IMR-90 (cell line): ENCODE data around the gene CPTP. TPM values are rescaled to one million over a fixed set of nuclear protein-coding genes. Genes with fewer than 3 reads are reported as not detected.

Source experiments
- ATAC-seq: fragments of 200-7000 bp; cut with Tn5 transposase; 2 replicates; pipeline ENCODE4 v1.9.1; 2020; ENCODE audit warnings: low read depth, mild to moderate bottlenecking, moderate library complexity
- BruUV-seq: library from RNA; stranded (reverse); fragments of 400-500 nt; replicated peaks from 2 replicates; lab custom pipeline; 2021; lab: Mats Ljungman, UMichigan
- CTCF ChIA-PET: fragments of 300-600 bp; formaldehyde crosslinking; extraction: SDS; loops from one replicate; lab custom pipeline; 2021; ENCODE audit warnings: antibody characterized with exemption; lab: Yijun Ruan, JAX
- POLR2A ChIA-PET: fragments of 300-600 bp; sonication (Branson Sonifier 250); formaldehyde crosslinking; loops from one replicate; lab custom pipeline; 2022; ENCODE audit warnings: antibody characterized with exemption; ENCODE audit not compliant: unreplicated experiment; lab: Charles Lee
- DNase-seq: peaks from one replicate; pipeline ENCODE4 v3.0.0; 2013
- H2AFZ ChIP-seq: replicated peaks from 2 replicates; pipeline ENCODE3; 2013; ENCODE audit warnings: low read length, mild to moderate bottlenecking; ENCODE audit not compliant: poor library complexity
- H2AK5ac ChIP-seq: 2 replicates; pipeline ENCODE4 v1.6.1; 2013; ENCODE audit warnings: low read depth, low read length, inconsistent platforms
- H2AK9ac ChIP-seq: replicated peaks from 2 replicates; pipeline ENCODE3; 2013; ENCODE audit warnings: mild to moderate bottlenecking, low read depth, low read length, moderate library complexity; ENCODE audit not compliant: poor library complexity
- H2BK120ac ChIP-seq: 2 replicates; pipeline ENCODE4 v1.6.1; 2013; ENCODE audit warnings: low read depth, low read length, inconsistent platforms
- H2BK15ac ChIP-seq: 3 replicates; pipeline ENCODE4 v1.6.1; 2013; ENCODE audit warnings: low read depth, low read length, inconsistent platforms
- H2BK20ac ChIP-seq: 2 replicates; pipeline ENCODE4 v1.6.1; 2013; ENCODE audit warnings: low read depth, mild to moderate bottlenecking, inconsistent platforms, low read length, moderate library complexity
- H2BK5ac ChIP-seq: 2 replicates; pipeline ENCODE4 v1.6.1; 2013; ENCODE audit warnings: mild to moderate bottlenecking, low read depth, low read length, inconsistent platforms; ENCODE audit not compliant: poor library complexity, severe bottlenecking
- H3K14ac ChIP-seq: replicated peaks from 2 replicates; pipeline ENCODE4 v1.6.1; 2013; ENCODE audit warnings: low read depth, low read length, inconsistent platforms
- H3K18ac ChIP-seq: 2 replicates; pipeline ENCODE4 v1.6.1; 2013; ENCODE audit warnings: low read depth, low read length, control low read depth
- H3K23ac ChIP-seq: 2 replicates; pipeline ENCODE4 v1.6.1; 2013; ENCODE audit warnings: low read depth, low read length, inconsistent platforms
- H3K27ac ChIP-seq: 2 replicates; pipeline ENCODE4 v1.5.1; 2013; ENCODE audit warnings: mild to moderate bottlenecking, control low read depth, low read length; ENCODE audit not compliant: insufficient read depth
- H3K27me3 ChIP-seq: 2 replicates; pipeline ENCODE4 v1.6.1; 2013; ENCODE audit warnings: low read length; ENCODE audit not compliant: control insufficient read depth, insufficient read depth
- H3K36me3 ChIP-seq: 2 replicates; pipeline ENCODE4 v1.6.1; 2013; ENCODE audit warnings: low read length, mixed read lengths; ENCODE audit not compliant: control insufficient read depth, insufficient read depth
- H3K4ac ChIP-seq: 2 replicates; pipeline ENCODE4 v1.6.1; 2013; ENCODE audit warnings: low read depth, low read length, inconsistent platforms
- H3K4me1 ChIP-seq: 2 replicates; pipeline ENCODE4 v1.6.1; 2013; ENCODE audit warnings: low read length, mixed read lengths; ENCODE audit not compliant: control insufficient read depth, insufficient read depth
- H3K4me2 ChIP-seq: 2 replicates; pipeline ENCODE4 v1.6.1; 2013; ENCODE audit warnings: low read depth, mild to moderate bottlenecking, control low read depth, low read length, moderate library complexity
- H3K4me3 ChIP-seq: 2 replicates; pipeline ENCODE4 v1.5.1; 2013; ENCODE audit warnings: low read depth, mild to moderate bottlenecking, control low read depth, low read length, moderate library complexity; ENCODE audit not compliant: insufficient read depth
- H3K56ac ChIP-seq: 2 replicates; pipeline ENCODE4 v1.6.1; 2013; ENCODE audit warnings: low read length, inconsistent platforms; ENCODE audit not compliant: insufficient read depth; ENCODE audit errors: extremely low read depth
- H3K79me1 ChIP-seq, 2 experiments: 2 replicates each; pipeline ENCODE4 v1.6.1; 2013; ENCODE audit warnings: low read length in 2 of 2, inconsistent platforms in 1 of 2, low read depth in 1 of 2
- H3K9ac ChIP-seq: 2 replicates; pipeline ENCODE4 v1.6.1; 2013; ENCODE audit warnings: low read depth, low read length, control low read depth
- H3K9me1 ChIP-seq: 2 replicates; pipeline ENCODE4 v1.6.1; 2013; ENCODE audit warnings: low read length, inconsistent platforms; ENCODE audit not compliant: insufficient read depth
- H3K9me3 ChIP-seq: 2 replicates; pipeline ENCODE4 v1.6.1; 2013; ENCODE audit warnings: low read length; ENCODE audit not compliant: control insufficient read depth, insufficient read depth
- H4K20me1 ChIP-seq: 2 replicates; pipeline ENCODE4 v1.6.1; 2013; ENCODE audit warnings: low read length, inconsistent platforms; ENCODE audit not compliant: insufficient read depth
- H4K5ac ChIP-seq: 2 replicates; pipeline ENCODE4 v1.6.1; 2013; ENCODE audit warnings: mild to moderate bottlenecking, low read depth, low read length, control low read depth
- H4K8ac ChIP-seq, 2 experiments: 2 replicates each; pipeline ENCODE4 v1.6.1; 2013; ENCODE audit warnings: low read depth in 2 of 2, low read length in 2 of 2, control low read depth in 1 of 2, inconsistent platforms in 1 of 2
- H4K91ac ChIP-seq: 2 replicates; pipeline ENCODE4 v1.6.1; 2013; ENCODE audit warnings: low read depth, low read length, inconsistent platforms; ENCODE audit not compliant: insufficient read depth
- FOS ChIP-seq: fragments of 150-350 bp; IDR thresholded peaks from 2 replicates; pipeline ENCODE4 v1.6.1; 2016; ENCODE audit warnings: low read depth, low read length
- MAFK ChIP-seq: IDR thresholded peaks from 2 replicates; pipeline ENCODE4 v1.6.1; 2012; ENCODE audit warnings: low read depth, low read length, improper control_type of control experiment
- RAD21 ChIP-seq: IDR thresholded peaks from 2 replicates; pipeline ENCODE4 v1.6.1; 2012; ENCODE audit warnings: low read length, improper control_type of control experiment
- WGBS, 2 experiments: methylation state at CpG; one replicate each; pipeline versions ENCODE4 v1.1.5 to v1.1.7; 2013; ENCODE audit warnings: missing lambda C conversion rate in 2 of 2; ENCODE audit not compliant: insufficient read length in 1 of 2; ENCODE audit errors: extremely low coverage in 2 of 2; 5-methylcytosine and 5-hydroxymethylcytosine counted together
- dilution Hi-C: fragments of 300-500 bp; cut with HindIII; formaldehyde crosslinking; loops from one replicate; pipeline ENCODE4 v1.14.3; 2018; ENCODE audit warnings: low sequenced_read_pairs; ENCODE audit not compliant: unreplicated experiment
- in situ Hi-C: fragments of 300-500 bp; cut with MboI; formaldehyde crosslinking; loops from 3 replicates; pipeline ENCODE4 v1.14.3; 2019; ENCODE audit warnings: low sequenced_read_pairs, inconsistent platforms, mixed read lengths
- intact Hi-C: fragments of 100-400 bp; cut with micrococcal nuclease; formaldehyde crosslinking; loops from 2 replicates; pipeline ENCODE4 v1.10.0; 2022
- polyA plus RNA-seq, 3 experiments: library from polyadenylated mRNA; depleted of rRNA; stranded (reverse); fragments of >200 nt; gene quantifications; 2 replicates each; pipeline ENCODE4 v1.2.3, GENCODE V29; 2012; ENCODE audit warnings: low replicate concordance in 1 of 3
- total RNA-seq: library from RNA; depleted of rRNA; stranded (reverse); fragments of >200 nt; gene quantifications from 2 replicates; pipeline ENCODE4 v1.2.3, GENCODE V29; 2012

The CPTP gene
- total and polyA plus RNA-seq, 2 of the 4 experiments (the other 2 are of a cell fraction) = 2.7 to 12.1 TPM

DNA sequence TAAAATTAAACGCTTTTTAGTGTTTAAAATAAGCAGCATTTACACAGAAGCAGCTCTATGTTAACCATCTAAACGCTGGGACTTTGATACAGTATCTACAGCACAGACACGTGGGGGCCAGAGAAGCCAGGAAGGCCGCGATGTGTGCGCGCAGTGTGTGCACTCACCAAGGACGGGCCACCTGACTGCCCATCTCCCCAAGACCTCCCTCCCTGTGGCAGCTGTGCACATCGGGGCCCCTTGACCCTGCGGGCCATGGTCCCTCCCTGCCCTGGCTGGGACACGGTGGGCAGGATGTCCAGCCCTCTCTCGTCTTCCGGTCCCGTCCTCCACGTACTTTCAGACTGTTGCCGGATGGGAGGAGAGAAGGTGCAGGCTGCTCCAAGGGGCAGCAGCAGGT is 10.7 kb downstream of the CPTP start:
- Histone ChIP-seq H3K79me1 (peaks cover 0 to 4% of the 10 kb centered on the region in 2 experiments; a peak in 1 of 4 replicates), H3K4ac (no peak overlapping the region), H2AK9ac (peak overlapping the region; percentile 37), H3K56ac (no peak overlapping the region), H3K9me3 (no peaks in the 10 kb centered on the region), H3K36me3 (peaks cover 35% of the 10 kb centered on the region), H3K4me2 (no peak overlapping the region), H2BK120ac (no peak overlapping the region), H2BK20ac (no peak overlapping the region), H3K4me3 (no peak overlapping the region), H2AFZ (no peak overlapping the region), H2AK5ac (no peak overlapping the region), H3K18ac (no peak overlapping the region), H4K20me1 (peaks cover 8% of the 10 kb centered on the region), H3K14ac (no peak overlapping the region), H4K91ac (no peak overlapping the region), H4K8ac (no peak overlapping the region), H3K9ac (no peak overlapping the region), H3K23ac (no peak overlapping the region), H3K4me1 (no peaks in the 10 kb centered on the region), H3K27me3 (no peaks in the 10 kb centered on the region), H4K5ac (no peak overlapping the region), H2BK5ac (no peak overlapping the region), H3K9me1 (no peaks in the 10 kb centered on the region), H2BK15ac (no peak overlapping the region), H3K27ac (no peak overlapping the region)
- intact Hi-C loops (no loop called here), dilution Hi-C loops (no loop called here), in situ Hi-C loops (no loop called here)
- WGBS, 2 experiments = 71% methylated on average over 5 of the region's 16 CpGs; no CpG with 5 or more reads in 1 of the 2 experiments
- no TSS peak for BruUV-seq
- DNase-seq = no peak
- ATAC-seq = no peak
- CTCF ChIA-PET = no interaction called here
- POLR2A ChIA-PET = no interaction called here
- TF ChIP-seq FOS = no peak
- no peak for TF ChIP-seq RAD21
- no peak for TF ChIP-seq MAFK
